Neural crest cell (in vitro differentiated cells): ENCODE results near the gene PI4K2A. TPM values are rescaled to one million over a fixed set of nuclear protein-coding genes. Genes with fewer than 3 reads are reported as not detected.

ENCODE experiments used
- DNase-seq: peaks from one replicate; pipeline ENCODE4 v3.0.0; 2021; ENCODE audit warnings: low read depth, mixed read lengths, low spot score
- H3K27ac Mint-ChIP-seq: one replicate; pipeline ENCODE4 v1.8.0; 2021; ENCODE audit warnings: mild to moderate bottlenecking, mixed read lengths; ENCODE audit not compliant: unreplicated experiment
- H3K27me3 Mint-ChIP-seq: 2 replicates; pipeline ENCODE4 v1.8.0; 2021; ENCODE audit warnings: low read depth, mild to moderate bottlenecking, mixed read lengths
- H3K36me3 Mint-ChIP-seq: 2 replicates; pipeline ENCODE4 v1.8.0; 2021; ENCODE audit warnings: low read depth, mild to moderate bottlenecking, mixed read lengths
- H3K4me1 Mint-ChIP-seq: 2 replicates; pipeline ENCODE4 v1.8.0; 2021; ENCODE audit warnings: mixed read lengths
- H3K4me3 Mint-ChIP-seq: one replicate; pipeline ENCODE4 v1.8.0; 2021; ENCODE audit warnings: mild to moderate bottlenecking, mixed read lengths
- H3K9me3 Mint-ChIP-seq: 2 replicates; pipeline ENCODE4 v1.8.0; 2021; ENCODE audit warnings: mixed read lengths
- CTCF ChIP-seq: fragments of 200-600 bp; sonication (generic); conservative IDR thresholded peaks from 2 replicates; pipeline ENCODE4 v1.5.0; 2021; ENCODE audit warnings: antibody characterized with exemption, mild to moderate bottlenecking
- total RNA-seq: library from RNA; stranded (reverse); gene quantifications from 2 replicates; pipeline ENCODE4 v1.2.1, GENCODE V29; 2021

The PI4K2A gene
- total RNA-seq, 1 donor from 2014 or later, result 19.4 TPM

- no peak for DNase-seq
- peaks cover 2% of the 10 kb centered on the region for H3K36me3 Mint-ChIP-seq
- no peak for TF ChIP-seq CTCF
- H3K27ac Mint-ChIP-seq, result no peak overlapping the region
- no peak overlapping the region for H3K4me3 Mint-ChIP-seq
- H3K9me3 Mint-ChIP-seq, result no peaks in the 10 kb centered on the region
- peaks cover 17% of the 10 kb centered on the region for H3K4me1 Mint-ChIP-seq
- no peaks in the 10 kb centered on the region for H3K27me3 Mint-ChIP-seq
Observed at GRCh38 chr10:97651773-97652172, 11.3 kb downstream of the PI4K2A start.

DNA sequence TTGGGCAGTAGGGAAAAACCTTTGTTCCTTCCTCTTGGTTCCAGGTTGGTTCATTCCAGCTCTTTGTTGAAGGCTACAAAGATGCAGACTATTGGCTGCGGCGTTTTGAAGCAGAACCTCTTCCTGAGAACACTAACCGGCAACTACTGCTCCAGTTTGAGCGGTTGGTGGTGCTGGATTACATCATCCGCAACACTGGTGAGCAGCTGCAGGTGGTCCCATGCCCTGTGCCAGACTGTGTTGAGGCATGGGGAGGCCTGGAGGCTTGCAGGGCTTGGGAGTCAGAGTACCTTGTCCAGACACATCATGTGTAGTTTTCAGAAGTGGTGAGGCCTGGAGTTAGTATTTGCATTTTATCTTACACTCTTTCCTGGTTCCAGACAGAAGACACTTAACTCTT lies 16.3 kb downstream of the PI4K2A start:
- no peak for DNase-seq
- no peak for TF ChIP-seq CTCF
- no peaks in the 10 kb centered on the region for H3K36me3 Mint-ChIP-seq
- H3K27ac Mint-ChIP-seq, result no peak overlapping the region
- H3K9me3 Mint-ChIP-seq, result no peaks in the 10 kb centered on the region
- H3K4me3 Mint-ChIP-seq, result no peak overlapping the region
- H3K27me3 Mint-ChIP-seq, result no peaks in the 10 kb centered on the region
- no peaks in the 10 kb centered on the region for H3K4me1 Mint-ChIP-seq

- no peak overlapping the region for H3K27ac Mint-ChIP-seq
- DNase-seq, result no peak
- no peak for TF ChIP-seq CTCF
- no peak overlapping the region for H3K4me3 Mint-ChIP-seq
- H3K27me3 Mint-ChIP-seq, result no peaks in the 10 kb centered on the region
- H3K4me1 Mint-ChIP-seq, result no peaks in the 10 kb centered on the region
- peaks cover 3% of the 10 kb centered on the region for H3K36me3 Mint-ChIP-seq
- no peaks in the 10 kb centered on the region for H3K9me3 Mint-ChIP-seq
Observed at GRCh38 chr10:97659589-97659988, 19.1 kb downstream of the PI4K2A start.

DNA sequence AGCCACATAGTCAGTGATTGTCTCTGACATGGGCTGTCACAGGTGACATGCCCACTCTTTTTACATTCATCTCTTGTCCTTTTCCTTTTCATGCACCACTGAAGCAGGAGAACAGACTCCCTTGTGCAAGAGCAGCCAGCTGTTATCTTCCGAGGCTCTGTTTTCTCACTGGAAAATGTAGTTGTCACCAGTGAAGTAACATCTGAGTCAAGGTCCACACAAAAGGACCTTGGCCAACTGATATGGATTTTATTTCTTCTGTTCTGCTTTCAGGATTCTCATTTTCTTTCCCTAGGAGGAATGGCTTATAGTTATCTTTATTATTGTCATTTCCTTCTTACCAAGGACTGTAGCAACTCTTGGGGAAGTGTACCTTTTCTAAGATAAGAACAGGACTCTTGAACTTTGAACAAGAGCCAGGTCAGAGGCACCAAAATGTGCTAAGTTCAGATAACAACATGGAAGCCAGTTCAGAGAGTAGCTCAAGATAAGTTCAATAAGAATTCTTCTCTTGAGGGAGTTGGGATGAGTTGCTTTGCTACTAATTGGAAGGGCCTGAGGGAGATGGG lies 23.9 kb downstream of the PI4K2A start:
- H3K4me3 Mint-ChIP-seq, result no peak overlapping the region
- no peak for TF ChIP-seq CTCF

GRCh38 chr10:97666992-97667391 lies 26.5 kb downstream of the PI4K2A start:
- Mint-ChIP-seq H3K27me3 (no peaks in the 10 kb centered on the region), H3K36me3 (peaks cover 11% of the 10 kb centered on the region), H3K4me3 (no peak overlapping the region), H3K9me3 (no peaks in the 10 kb centered on the region), H3K27ac (no peak overlapping the region), H3K4me1 (no peaks in the 10 kb centered on the region)
- no peak for DNase-seq
- TF ChIP-seq CTCF, result no peak

More for the DNA sequence above, 23.9 kb downstream of the PI4K2A start:
- no peak for DNase-seq
- no peaks in the 10 kb centered on the region for H3K4me1 Mint-ChIP-seq
- no peaks in the 10 kb centered on the region for H3K9me3 Mint-ChIP-seq
- H3K27me3 Mint-ChIP-seq, result no peaks in the 10 kb centered on the region
- H3K27ac Mint-ChIP-seq, result no peak overlapping the region
- H3K36me3 Mint-ChIP-seq, result peaks cover 9% of the 10 kb centered on the region
